Loucy (cell line): Measurements from ENCODE around the gene FANCL.

Experiments
- H2AFZ ChIP-seq: fragments of 200-600 bp; sonication (generic); 2 replicates; pipeline ENCODE4 v1.6.0; 2016; ENCODE audit warnings: antibody characterized with exemption, mild to moderate bottlenecking, low read length, moderate library complexity
- H3F3A ChIP-seq: fragments of 200-600 bp; 2 replicates; pipeline ENCODE4 v1.6.0; 2016; ENCODE audit warnings: antibody characterized with exemption, low read depth, mild to moderate bottlenecking
- H3K27me3 ChIP-seq: fragments of 200-600 bp; sonication (generic); 2 replicates; pipeline ENCODE4 v1.6.1; 2014; ENCODE audit warnings: low read length, mild to moderate bottlenecking; ENCODE audit not compliant: insufficient read depth, poor library complexity, severe bottlenecking
- H3K36me3 ChIP-seq: fragments of 200-600 bp; sonication (generic); 2 replicates; pipeline ENCODE4 v1.6.1; 2016; ENCODE audit warnings: low read length; ENCODE audit not compliant: insufficient read depth
- H3K4me1 ChIP-seq: fragments of 200-600 bp; sonication (generic); 2 replicates; pipeline ENCODE4 v1.5.1; 2014; ENCODE audit warnings: low read length, mild to moderate bottlenecking; ENCODE audit not compliant: insufficient read depth, poor library complexity, severe bottlenecking
- H3K4me2 ChIP-seq: fragments of 200-600 bp; sonication (generic); 2 replicates; pipeline ENCODE4 v1.6.0; 2014; ENCODE audit warnings: antibody characterized with exemption, low read length, low read depth, mild to moderate bottlenecking; ENCODE audit not compliant: poor library complexity, severe bottlenecking
- H3K4me3 ChIP-seq: fragments of 200-600 bp; sonication (generic); 2 replicates; pipeline ENCODE4 v1.5.1; 2014; ENCODE audit warnings: low read length, mild to moderate bottlenecking, mixed read lengths; ENCODE audit not compliant: poor library complexity, severe bottlenecking
- H3K79me2 ChIP-seq: fragments of 200-600 bp; sonication (generic); 2 replicates; pipeline ENCODE4 v1.6.1; 2014; ENCODE audit warnings: low read length; ENCODE audit not compliant: insufficient read depth
- H3K9ac ChIP-seq: fragments of 200-600 bp; sonication (generic); 2 replicates; pipeline ENCODE4 v1.6.0; 2014; ENCODE audit warnings: mild to moderate bottlenecking, low read depth, low read length, moderate library complexity; ENCODE audit not compliant: poor library complexity, severe bottlenecking
- H3K9me2 ChIP-seq: fragments of 200-600 bp; sonication (generic); replicated peaks from 2 replicates; pipeline ENCODE4 v1.6.1; 2016; ENCODE audit warnings: low read depth, low read length, mixed read lengths
- H3K9me3 ChIP-seq: fragments of 200-600 bp; sonication (generic); 2 replicates; pipeline ENCODE4 v1.6.1; 2014; ENCODE audit warnings: mild to moderate bottlenecking, antibody characterized with exemption, low read length, low read depth; ENCODE audit not compliant: insufficient read depth
- H4K20me1 ChIP-seq: fragments of 200-600 bp; sonication (generic); 2 replicates; pipeline ENCODE4 v1.6.0; 2014; ENCODE audit warnings: antibody characterized with exemption, low read length, mild to moderate bottlenecking; ENCODE audit not compliant: insufficient read depth, poor library complexity, severe bottlenecking
- EZH2phosphoT487 ChIP-seq: fragments of 200-600 bp; IDR thresholded peaks from 2 replicates; pipeline ENCODE4 v1.6.1; 2018; ENCODE audit warnings: antibody characterized with exemption, mild to moderate bottlenecking, moderate library complexity, borderline replicate concordance
- TF ChIP-seq, protein P1 (sequence below): fragments of 200-600 bp; sonication (generic); conservative IDR thresholded peaks from 2 replicates; pipeline ENCODE4 v1.5.1; 2014; ENCODE audit warnings: mild to moderate bottlenecking, antibody characterized with exemption, low read length

FANCL gene

DNA sequence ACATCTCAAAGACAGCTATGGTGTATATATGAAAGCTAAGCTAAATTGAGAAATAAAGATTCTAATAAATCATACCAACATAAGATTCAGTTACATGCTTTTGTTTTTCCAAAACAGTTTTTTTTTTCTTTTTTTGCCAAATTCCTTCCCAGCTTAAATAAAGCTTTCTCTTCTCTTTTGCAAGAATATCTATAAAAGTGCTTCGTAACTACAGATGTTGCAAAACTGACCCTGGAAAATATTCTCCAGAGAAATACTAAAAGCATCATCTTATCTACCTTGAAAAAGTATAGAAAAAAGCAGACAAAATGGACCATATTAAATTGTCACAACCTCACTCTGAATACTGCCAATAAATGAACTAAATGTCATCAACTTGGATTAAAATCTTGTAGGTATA lies 38.7 kb downstream of the FANCL start:
- TF ChIP-seq, protein P1, sequence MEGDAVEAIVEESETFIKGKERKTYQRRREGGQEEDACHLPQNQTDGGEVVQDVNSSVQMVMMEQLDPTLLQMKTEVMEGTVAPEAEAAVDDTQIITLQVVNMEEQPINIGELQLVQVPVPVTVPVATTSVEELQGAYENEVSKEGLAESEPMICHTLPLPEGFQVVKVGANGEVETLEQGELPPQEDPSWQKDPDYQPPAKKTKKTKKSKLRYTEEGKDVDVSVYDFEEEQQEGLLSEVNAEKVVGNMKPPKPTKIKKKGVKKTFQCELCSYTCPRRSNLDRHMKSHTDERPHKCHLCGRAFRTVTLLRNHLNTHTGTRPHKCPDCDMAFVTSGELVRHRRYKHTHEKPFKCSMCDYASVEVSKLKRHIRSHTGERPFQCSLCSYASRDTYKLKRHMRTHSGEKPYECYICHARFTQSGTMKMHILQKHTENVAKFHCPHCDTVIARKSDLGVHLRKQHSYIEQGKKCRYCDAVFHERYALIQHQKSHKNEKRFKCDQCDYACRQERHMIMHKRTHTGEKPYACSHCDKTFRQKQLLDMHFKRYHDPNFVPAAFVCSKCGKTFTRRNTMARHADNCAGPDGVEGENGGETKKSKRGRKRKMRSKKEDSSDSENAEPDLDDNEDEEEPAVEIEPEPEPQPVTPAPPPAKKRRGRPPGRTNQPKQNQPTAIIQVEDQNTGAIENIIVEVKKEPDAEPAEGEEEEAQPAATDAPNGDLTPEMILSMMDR = no peak
- TF ChIP-seq EZH2phosphoT487 = no peak
- Histone ChIP-seq H3K9me3 (no peaks in the 10 kb centered on the region), H3K4me2 (no peak overlapping the region), H3F3A (no peaks in the 10 kb centered on the region), H3K36me3 (peaks cover 22% of the 10 kb centered on the region), H3K79me2 (no peaks in the 10 kb centered on the region), H3K9ac (no peak overlapping the region), H3K4me3 (no peak overlapping the region), H4K20me1 (no peaks in the 10 kb centered on the region), H2AFZ (no peak overlapping the region), H3K9me2 (no peaks in the 10 kb centered on the region), H3K27me3 (no peaks in the 10 kb centered on the region), H3K4me1 (no peaks in the 10 kb centered on the region)

DNA sequence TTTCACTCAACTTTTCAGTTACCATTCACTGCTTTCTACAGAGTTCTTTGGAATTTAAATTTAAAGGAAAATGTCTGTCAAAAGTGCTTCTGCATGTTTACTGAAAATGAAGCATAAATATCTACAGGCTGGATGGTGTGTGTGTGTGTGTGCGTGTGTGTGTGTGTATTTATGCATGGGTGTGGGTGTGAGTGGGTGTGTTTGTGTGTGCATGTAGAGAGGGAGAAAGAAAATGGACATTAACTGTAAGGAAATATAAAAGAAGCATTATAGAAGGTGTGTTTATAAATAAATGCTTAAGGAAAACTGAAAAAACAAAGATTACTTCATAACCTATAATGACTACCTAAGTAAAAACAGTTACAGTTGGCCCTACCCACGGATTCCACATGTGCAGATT lies 43.2 kb downstream of the FANCL start:
- H4K20me1 ChIP-seq = no peaks in the 10 kb centered on the region
- no peaks in the 10 kb centered on the region for H3K4me1 ChIP-seq
- no peak for TF ChIP-seq EZH2phosphoT487
- TF ChIP-seq, protein P1 = no peak
- no peak overlapping the region for H3K4me2 ChIP-seq
- no peaks in the 10 kb centered on the region for H3K27me3 ChIP-seq
- no peak overlapping the region for H2AFZ ChIP-seq
- H3K4me3 ChIP-seq = no peak overlapping the region
- no peaks in the 10 kb centered on the region for H3K79me2 ChIP-seq
- no peaks in the 10 kb centered on the region for H3K9me2 ChIP-seq
- no peaks in the 10 kb centered on the region for H3K9me3 ChIP-seq
- H3F3A ChIP-seq = no peaks in the 10 kb centered on the region
- no peak overlapping the region for H3K9ac ChIP-seq
- peaks cover 12% of the 10 kb centered on the region for H3K36me3 ChIP-seq

DNA sequence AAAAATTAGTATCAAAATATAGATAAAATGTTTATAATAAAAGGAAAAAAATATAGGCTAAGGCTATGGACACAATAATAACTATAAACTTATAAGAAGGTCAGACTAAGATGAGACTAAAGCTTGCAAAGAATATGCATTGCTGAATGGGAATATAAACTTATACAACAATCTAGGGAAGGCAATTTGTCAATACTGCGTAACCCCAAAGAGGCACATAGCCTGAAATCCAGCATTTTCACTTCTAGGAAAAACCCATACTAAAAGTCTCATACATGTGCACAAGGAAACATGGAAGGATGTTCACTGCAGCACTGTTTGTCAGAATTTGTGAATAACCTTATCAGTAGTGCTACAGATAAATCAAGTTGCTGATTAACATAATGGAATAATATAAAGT lies 45.5 kb downstream of the FANCL start:
- Histone ChIP-seq H3K79me2 (no peaks in the 10 kb centered on the region), H3K9ac (no peak overlapping the region), H3K4me2 (no peak overlapping the region), H3K9me3 (no peaks in the 10 kb centered on the region), H4K20me1 (no peaks in the 10 kb centered on the region), H3K36me3 (peaks cover 9% of the 10 kb centered on the region; the same call in 1 of the 2 replicates), H3F3A (no peaks in the 10 kb centered on the region), H3K27me3 (no peaks in the 10 kb centered on the region), H3K9me2 (no peaks in the 10 kb centered on the region), H3K4me3 (no peak overlapping the region), H3K4me1 (no peaks in the 10 kb centered on the region), H2AFZ (no peak overlapping the region)
- TF ChIP-seq, protein P1 = no peak
- no peak for TF ChIP-seq EZH2phosphoT487
